Measurements from ENCODE around the gene UMAD1.
"Not testable (repeated sequence)": the region's sequence is repeated elsewhere in the genome, so short reads cannot be mapped to it uniquely, and the experiment has no call there.

The UMAD1 gene

GRCh38 chr7:7816816-7817536 is 176.4 kb downstream of the UMAD1 start:
- CTCF ChIA-PET, result no interaction called here

GRCh38 chr7:7817748-7818147 is 177.2 kb downstream of the UMAD1 start:
- no peak overlapping the region for H3K27ac ChIP-seq
- CTCF ChIA-PET, result no interaction called here
- TF ChIP-seq CTCF (conservative IDR thresholded peaks at IDR 0.05; ENCODE audit: low read depth), result no peak
- no peak for DNase-seq (ENCODE audit: low spot score)
- POLR2A ChIA-PET (ENCODE audit: low non-redundant PET), result no interaction called here

More at GRCh38 chr7:7816816-7817536, 176.4 kb downstream of the UMAD1 start:
- H3K27ac ChIP-seq, result no peak overlapping the region
- TF ChIP-seq CTCF (conservative IDR thresholded peaks at IDR 0.05; ENCODE audit: low read depth), result no peak
- POLR2A ChIA-PET (ENCODE audit: low non-redundant PET), result no interaction called here
- DNase-seq (ENCODE audit: low spot score), result no peak

GRCh38 chr7:7818179-7818578 is 177.6 kb downstream of the UMAD1 start:
- H3K27ac ChIP-seq; CTCF ChIA-PET; POLR2A ChIA-PET (ENCODE audit: low non-redundant PET); DNase-seq (ENCODE audit: low spot score): not testable (repeated sequence)

- POLR2A ChIA-PET (ENCODE audit: low non-redundant PET), result no interaction called here
- no peak for TF ChIP-seq CTCF (conservative IDR thresholded peaks at IDR 0.05; ENCODE audit: low read depth)
- no peak for DNase-seq (ENCODE audit: low spot score)
- CTCF ChIA-PET, result no interaction called here
- no peak overlapping the region for H3K27ac ChIP-seq
These were observed 179.1 kb downstream of the UMAD1 start for GRCh38 chr7:7819442-7820247.

GRCh38 chr7:7820409-7820808 is 179.9 kb downstream of the UMAD1 start:
- ChIA-PET POLR2A (ENCODE audit: low non-redundant PET) (no interaction called here), CTCF (no interaction called here)
- no peak for TF ChIP-seq CTCF (conservative IDR thresholded peaks at IDR 0.05; ENCODE audit: low read depth)
- DNase-seq (ENCODE audit: low spot score), result no peak
- H3K27ac ChIP-seq, result no peak overlapping the region

- no peak for TF ChIP-seq CTCF (conservative IDR thresholded peaks at IDR 0.05; ENCODE audit: low read depth)
- POLR2A ChIA-PET (ENCODE audit: low non-redundant PET), result no interaction called here
- H3K27ac ChIP-seq, result no peak overlapping the region
- CTCF ChIA-PET, result no interaction called here
- DNase-seq (ENCODE audit: low spot score), result no peak
These were observed 180.4 kb downstream of the UMAD1 start for GRCh38 chr7:7820939-7821338.

GRCh38 chr7:7821517-7821916 is 181.0 kb downstream of the UMAD1 start:
- DNase-seq (ENCODE audit: low spot score), result no peak
- H3K27ac ChIP-seq, result no peak overlapping the region
- TF ChIP-seq CTCF (conservative IDR thresholded peaks at IDR 0.05; ENCODE audit: low read depth), result no peak
- ChIA-PET POLR2A (ENCODE audit: low non-redundant PET) (no interaction called here), CTCF (no interaction called here)

- CTCF ChIA-PET; POLR2A ChIA-PET (ENCODE audit: low non-redundant PET); DNase-seq (ENCODE audit: low spot score); H3K27ac ChIP-seq: not testable (repeated sequence)
These were observed 184.7 kb downstream of the UMAD1 start for GRCh38 chr7:7825294-7825693.
